Measurements from ENCODE around the gene FANCM. TPM values are rescaled to one million over a fixed set of nuclear protein-coding genes. Genes with fewer than 3 reads are reported as not detected.

Gene FANCM
- polyA plus RNA-seq, 1 experiment, result 1.9 TPM

GRCh38 chr14:45222485-45223262 lies 86.9 kb downstream of the FANCM start:
- H3K27me3 ChIP-seq (ENCODE audit: control insufficient read depth, insufficient read depth, low read length), result no peaks in the 10 kb centered on the region
- no peak for TF ChIP-seq CTCF (IDR thresholded peaks at IDR 0.05; ENCODE audit: insufficient read depth, low read depth, low read length)
- ChIA-PET CTCF (interaction anchor here (0.8 to 2.0 kb wide), 2 partner anchors 10 to 20 kb away, joined by 3 to 5 read pairs; no protein-coding TSS in a partner anchor), POLR2A (no interaction called here)
- no peak for DNase-seq (ENCODE audit: low read depth)
- no peak overlapping the region for H3K4me3 ChIP-seq (ENCODE audit: low read depth, low read length)
- no peaks in the 10 kb centered on the region for H3K36me3 ChIP-seq (ENCODE audit: control insufficient read depth, insufficient read depth, low read length)

DNA sequence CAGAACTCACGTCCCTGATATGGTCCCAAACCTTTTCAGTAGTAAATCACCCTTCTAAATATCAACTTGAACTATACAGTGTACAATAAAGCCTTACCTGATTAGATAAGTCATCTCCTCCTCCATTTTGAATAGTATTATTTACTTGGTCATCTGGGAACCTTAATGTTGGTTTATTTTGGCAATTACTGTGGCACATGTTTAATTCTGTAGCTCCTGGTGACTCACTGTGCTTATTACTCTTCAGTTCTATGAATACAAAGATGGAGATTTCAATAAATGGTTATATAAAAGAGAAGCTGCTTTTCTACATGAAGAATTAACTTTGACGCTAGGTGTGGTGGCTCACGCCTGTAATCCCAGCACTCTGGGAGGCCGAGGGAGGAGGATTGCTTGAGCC lies 91.8 kb downstream of the FANCM start:
- DNase-seq (ENCODE audit: low read depth), result no peak
- POLR2A ChIA-PET, result interaction anchor here (0.6 kb wide), 1 partner anchor 16 kb away, joined by 4 read pairs; no protein-coding TSS in a partner anchor
- no peak for TF ChIP-seq CTCF (IDR thresholded peaks at IDR 0.05; ENCODE audit: insufficient read depth, low read depth, low read length)
- Histone ChIP-seq H3K4me3 (ENCODE audit: low read depth, low read length) (no peak overlapping the region), H3K36me3 (ENCODE audit: control insufficient read depth, insufficient read depth, low read length) (no peaks in the 10 kb centered on the region), H3K27me3 (ENCODE audit: control insufficient read depth, insufficient read depth, low read length) (no peaks in the 10 kb centered on the region)
- CTCF ChIA-PET, result no interaction called here

- POLR2A ChIA-PET, result no interaction called here
- CTCF ChIA-PET, result no interaction called here
- no peak for TF ChIP-seq CTCF (IDR thresholded peaks at IDR 0.05; ENCODE audit: insufficient read depth, low read depth, low read length)
- Histone ChIP-seq H3K4me3 (ENCODE audit: low read depth, low read length) (no peak overlapping the region), H3K27me3 (ENCODE audit: control insufficient read depth, insufficient read depth, low read length) (no peaks in the 10 kb centered on the region), H3K36me3 (ENCODE audit: control insufficient read depth, insufficient read depth, low read length) (peaks cover 1% of the 10 kb centered on the region; the same call in 1 of the 2 replicates)
- no peak for DNase-seq (ENCODE audit: low read depth)
Observed at GRCh38 chr14:45238988-45239387, 103.3 kb downstream of the FANCM start.

DNA sequence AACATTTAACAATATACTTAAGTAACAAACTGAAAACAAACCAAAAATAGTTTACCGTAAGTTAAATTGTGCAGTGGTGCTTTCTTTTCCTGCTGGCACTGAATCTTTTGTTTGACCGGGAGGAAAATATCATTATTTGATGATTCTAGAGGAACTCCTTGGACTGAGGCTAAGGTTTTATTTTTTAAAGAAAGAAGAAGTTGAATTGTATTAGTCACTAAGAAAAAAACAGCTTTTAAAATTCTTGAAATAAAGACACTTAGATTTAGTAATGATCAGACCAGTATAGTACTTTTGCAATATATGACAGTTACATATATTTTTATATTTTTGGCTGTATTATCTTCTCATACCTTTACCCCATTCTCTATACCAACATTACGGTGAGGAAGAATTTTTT lies 107.0 kb downstream of the FANCM start:
- no peaks in the 10 kb centered on the region for H3K27me3 ChIP-seq (ENCODE audit: control insufficient read depth, insufficient read depth, low read length)
- H3K36me3 ChIP-seq (ENCODE audit: control insufficient read depth, insufficient read depth, low read length), result no peaks in the 10 kb centered on the region
- ChIA-PET CTCF (interaction anchor here (1.5 kb wide), 1 partner anchor 12 kb away, joined by 3 read pairs; no protein-coding TSS in a partner anchor), POLR2A (no interaction called here)
- no peak for DNase-seq (ENCODE audit: low read depth)
- TF ChIP-seq CTCF (IDR thresholded peaks at IDR 0.05; ENCODE audit: insufficient read depth, low read depth, low read length), result no peak
- H3K4me3 ChIP-seq (ENCODE audit: low read depth, low read length), result no peak overlapping the region; the same call in 1 of the 2 replicates

DNA sequence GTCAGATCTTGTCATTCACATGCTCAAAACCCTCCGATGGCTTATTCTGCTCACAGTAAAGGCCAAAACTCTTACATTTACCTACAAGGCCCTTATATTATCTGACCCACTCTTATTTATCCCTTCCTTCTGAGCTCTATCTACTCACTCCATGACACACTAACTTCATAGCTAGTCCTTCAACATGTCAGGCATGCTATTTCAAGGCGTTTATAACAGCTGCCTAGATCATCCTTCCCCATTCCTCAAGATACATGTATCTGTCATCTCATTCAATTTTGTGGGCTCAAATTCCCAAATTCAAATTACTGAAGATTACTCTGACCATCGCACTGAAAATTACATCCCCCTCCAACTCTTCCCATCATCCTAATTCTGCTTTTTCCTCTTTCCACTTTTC lies 110.4 kb downstream of the FANCM start:
- no peak overlapping the region for H3K4me3 ChIP-seq (ENCODE audit: low read depth, low read length)
- POLR2A ChIA-PET, result no interaction called here
- CTCF ChIA-PET, result interaction anchor here (0.6 kb wide), 1 partner anchor 13 kb away, joined by 3 read pairs; no protein-coding TSS in a partner anchor

More for the DNA sequence above, 110.4 kb downstream of the FANCM start:
- Histone ChIP-seq H3K27me3 (ENCODE audit: control insufficient read depth, insufficient read depth, low read length) (no peaks in the 10 kb centered on the region), H3K36me3 (ENCODE audit: control insufficient read depth, insufficient read depth, low read length) (no peaks in the 10 kb centered on the region)
- TF ChIP-seq CTCF (IDR thresholded peaks at IDR 0.05; ENCODE audit: insufficient read depth, low read depth, low read length), result no peak
- no peak for DNase-seq (ENCODE audit: low read depth)
